Breast epithelium (tissue), 3 donors: ENCODE results near the gene CHP1.

Source experiments
- CTCF ChIP-seq, 3 donors: fragments of 450-650 bp; IDR thresholded peaks; one replicate each; pipeline ENCODE4 v1.5.1; 2016 to 2017; ENCODE audit warnings: antibody characterized with exemption in 3 of 3, mild to moderate bottlenecking in 3 of 3, moderate library complexity in 3 of 3
- POLR2A ChIP-seq: fragments of 450-650 bp; IDR thresholded peaks from one replicate; pipeline ENCODE4 v1.6.1; 2016; ENCODE audit warnings: antibody characterized with exemption, mild to moderate bottlenecking, moderate library complexity

- TF ChIP-seq CTCF (IDR thresholded peaks at IDR 0.05) (no peak), POLR2A (no peak)
Measured at GRCh38 chr15:41238100-41238499, 7.0 kb downstream of the CHP1 start.
